Testis (tissue), 2 donors: ENCODE data around the gene IQUB.

Experiments used
- CTCF ChIP-seq, 3 experiments: fragments of 450-650 bp in 2 of 3; fragments of 200-600 bp in 1 of 3; sonication (generic) in 1 of 3; IDR thresholded peaks; one replicate each; pipeline ENCODE4 v1.5.1; 2016 to 2019; ENCODE audit warnings: antibody characterized with exemption in 3 of 3, mild to moderate bottlenecking in 2 of 3, moderate library complexity in 1 of 3
- POLR2A ChIP-seq: fragments of 450-650 bp; IDR thresholded peaks from one replicate; pipeline ENCODE4 v1.6.1; 2017; ENCODE audit warnings: antibody characterized with exemption, mild to moderate bottlenecking, moderate library complexity

GRCh38 chr7:123535517-123535916, 1.1 kb upstream of the IQUB start:
- TF ChIP-seq CTCF (IDR thresholded peaks at IDR 0.05) (no peak), POLR2A (no peak)
